Stromal cell of bone marrow (primary cell): Measurements from ENCODE around the gene CSNK1A1.
A peak's percentile ranks its signal among the peaks of the same experiment; 100 is the strongest.
"Not testable (repeated sequence)": the region's sequence is repeated elsewhere in the genome, so short reads cannot be mapped to it uniquely, and the experiment has no call there.

Source experiments
- DNase-seq: peaks from one replicate; pipeline ENCODE4 v3.0.0-alpha.2; 2012; ENCODE audit warnings: low read depth

CSNK1A1 gene

GRCh38 chr5:149572576-149573231, 21.5 kb upstream of the CSNK1A1 start:
- no peak for DNase-seq

GRCh38 chr5:149572170-149572569, 20.9 kb upstream of the CSNK1A1 start:
- DNase-seq = no peak

DNA sequence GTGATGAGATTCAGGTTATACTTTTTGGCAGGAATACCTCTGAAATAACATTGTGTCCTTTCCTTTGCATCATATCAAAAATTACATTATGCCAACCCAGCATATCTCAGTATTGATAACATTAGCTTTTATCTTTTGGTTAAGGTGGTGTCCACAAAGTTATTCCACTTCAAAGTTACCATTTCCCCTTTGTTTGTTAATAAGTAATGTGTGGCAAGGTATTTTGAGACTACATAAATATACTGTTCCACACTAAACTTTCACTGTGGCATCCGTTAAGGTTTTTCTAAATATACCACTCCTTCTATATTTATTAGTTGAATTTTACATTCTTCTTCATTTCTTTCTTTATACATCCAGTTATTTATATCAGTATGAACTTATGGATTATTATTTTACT, 16.0 kb upstream of the CSNK1A1 start:
- no peak for DNase-seq

GRCh38 chr5:149564542-149565140, 13.4 kb upstream of the CSNK1A1 start:
- peak; percentile 61 for DNase-seq

DNA sequence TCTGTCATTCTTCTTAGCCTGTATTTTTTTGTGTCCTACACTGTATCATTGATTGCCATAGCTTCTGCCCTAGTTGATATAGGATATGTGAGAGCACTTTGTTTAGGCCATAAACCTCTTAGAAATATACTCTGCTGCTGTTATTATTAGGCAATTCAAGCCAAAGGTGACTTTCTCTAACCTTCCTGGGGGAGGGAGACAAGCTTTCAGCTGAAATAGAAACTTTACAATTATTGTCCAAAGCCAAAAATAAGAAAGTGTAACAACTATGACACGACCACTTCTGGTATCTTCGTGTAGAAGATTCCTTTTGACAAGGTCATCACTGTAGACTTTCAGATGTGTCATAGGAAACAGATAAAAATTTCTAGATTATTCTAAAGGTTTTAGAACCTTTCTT, 12.2 kb upstream of the CSNK1A1 start:
- no peak for DNase-seq

DNA sequence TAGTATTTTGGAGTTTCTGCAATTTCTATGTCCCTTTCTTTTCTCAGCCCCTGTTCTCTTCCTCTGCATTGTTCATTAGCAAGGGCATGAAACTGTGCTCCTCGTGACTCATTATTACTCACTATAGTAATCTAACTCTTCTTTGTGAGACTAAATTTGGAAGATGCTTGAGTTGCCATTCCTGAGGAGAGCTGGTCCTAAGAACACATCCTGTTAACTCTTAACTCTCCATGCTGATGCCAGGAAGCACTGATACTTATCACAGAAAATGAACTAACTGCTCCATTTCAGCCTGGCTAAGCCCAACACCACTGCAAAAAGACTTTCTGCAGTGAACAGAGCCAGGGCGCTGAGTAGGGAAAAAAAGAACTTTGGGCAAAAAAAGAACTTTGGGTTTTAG, 10.6 kb upstream of the CSNK1A1 start:
- peak; percentile 90 for DNase-seq

DNA sequence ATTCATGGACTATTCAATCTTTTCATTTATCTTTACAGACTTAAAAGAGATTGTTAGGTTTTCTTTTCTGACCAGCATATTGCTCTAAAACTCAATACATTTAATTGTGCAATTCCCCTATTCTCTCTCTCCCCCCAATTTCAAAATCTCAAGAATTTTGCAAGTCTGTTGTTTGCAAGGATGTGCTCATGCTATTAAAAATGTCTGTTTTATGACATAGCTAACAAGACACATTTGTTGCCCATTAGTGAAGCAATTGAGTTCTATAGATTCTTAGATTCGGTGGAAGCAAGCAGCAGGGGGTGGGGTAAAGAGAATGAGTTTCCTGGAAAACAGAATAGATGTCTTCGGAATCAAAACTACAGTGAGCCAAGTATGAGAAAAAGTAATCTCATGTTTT, 8.5 kb upstream of the CSNK1A1 start:
- DNase-seq = no peak

DNA sequence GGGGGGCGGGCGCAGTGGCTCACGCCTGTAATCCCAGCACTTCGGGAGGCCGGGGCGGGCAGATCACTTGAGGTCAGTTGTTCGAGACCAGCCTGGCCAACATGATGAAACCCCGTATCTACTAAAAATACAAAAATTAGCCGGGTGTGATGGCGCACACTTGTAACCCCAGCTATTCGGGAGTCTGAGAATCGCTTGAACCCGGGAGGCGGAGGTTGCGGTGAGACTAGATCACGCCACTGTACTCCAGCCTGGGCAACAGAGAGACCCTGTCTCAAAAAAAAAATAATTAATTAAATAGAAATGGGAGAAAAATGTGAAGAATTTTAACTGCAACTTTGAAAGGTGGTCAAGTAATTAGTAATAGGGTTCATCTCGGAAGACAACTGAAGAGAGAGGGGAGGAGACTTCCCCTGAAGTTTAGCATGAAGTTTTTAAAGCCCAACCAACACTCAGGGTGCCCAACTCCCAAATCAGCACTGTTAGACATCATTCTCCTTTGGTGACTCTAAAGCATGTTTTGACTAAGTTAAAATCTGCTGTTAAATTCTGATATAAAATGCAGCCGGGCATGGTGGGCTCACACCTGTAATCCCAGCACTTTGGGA, 1.4 kb upstream of the CSNK1A1 start:
- DNase-seq = no peak

GRCh38 chr5:149552038-149552494, 827 bp upstream of the CSNK1A1 start:
- no peak for DNase-seq

DNA sequence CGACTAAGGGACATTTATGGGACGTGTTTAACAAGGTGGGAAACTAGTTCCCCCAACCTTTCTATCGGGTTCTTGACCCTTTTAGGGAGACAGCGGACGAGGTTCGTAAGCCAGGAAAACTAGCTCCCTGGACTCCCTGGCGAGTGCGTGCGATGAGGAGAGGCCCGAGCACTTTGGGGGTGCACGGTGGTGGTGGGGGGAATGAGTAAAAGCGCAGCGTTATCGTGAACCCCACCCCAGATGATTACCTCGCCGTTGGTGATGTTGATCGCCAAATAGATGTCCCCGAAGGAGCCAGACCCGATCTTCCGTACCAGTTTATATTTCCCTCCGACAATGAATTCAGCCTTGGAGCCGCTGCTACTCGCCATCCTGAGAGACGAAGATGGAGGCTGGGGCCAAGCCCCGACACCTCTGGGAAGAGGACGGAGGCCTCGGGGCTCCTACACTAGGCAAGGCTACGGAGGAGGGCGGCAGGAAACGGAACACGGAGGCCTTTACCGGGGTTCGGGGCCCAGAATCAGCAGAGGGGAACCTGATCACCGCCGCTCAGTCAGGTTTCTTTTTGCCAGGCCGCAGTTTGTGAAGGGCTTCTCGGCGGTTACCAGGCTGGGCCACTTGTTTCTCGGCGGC, 529 bp downstream of the CSNK1A1 start:
- DNase-seq = no peak

DNA sequence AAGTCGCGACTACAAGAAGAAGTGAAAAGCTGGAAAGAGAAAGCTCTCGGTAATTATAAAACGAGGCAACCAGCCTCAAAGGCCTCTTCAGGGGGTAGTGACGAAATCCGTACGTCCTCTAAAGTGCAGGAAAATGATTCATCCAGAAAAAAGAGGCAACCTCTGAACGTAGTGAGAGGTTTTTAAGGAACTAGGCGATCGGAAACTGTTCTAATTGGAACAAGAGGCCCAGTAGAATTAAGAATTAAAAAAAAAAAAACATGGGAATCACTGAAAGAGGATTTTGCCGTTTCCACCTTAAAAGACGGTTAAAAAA, 1.0 kb downstream of the CSNK1A1 start:
- peak; percentile 76 for DNase-seq

GRCh38 chr5:149549461-149550267, 1.6 kb downstream of the CSNK1A1 start:
- DNase-seq = no peak

DNA sequence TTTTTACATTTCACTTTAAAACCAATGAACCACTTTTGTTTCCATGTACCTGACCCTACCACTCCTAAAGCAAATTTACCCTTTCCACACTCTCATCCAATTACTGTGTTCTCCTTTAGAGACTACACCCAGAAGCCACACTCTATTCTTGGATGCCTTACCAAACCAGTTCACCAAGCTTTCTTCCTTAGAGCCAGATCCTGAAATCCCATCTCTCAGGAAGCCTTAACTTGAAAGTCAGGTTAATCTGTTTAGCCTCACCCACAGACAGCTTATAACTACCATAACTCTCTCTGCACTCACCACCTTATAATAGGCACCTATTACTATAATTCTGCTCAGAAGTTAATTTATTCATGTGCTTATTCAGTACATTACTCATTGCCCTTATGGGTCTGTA, 4.3 kb downstream of the CSNK1A1 start:
- no peak for DNase-seq

GRCh38 chr5:149545327-149545726, 5.9 kb downstream of the CSNK1A1 start:
- no peak for DNase-seq

DNA sequence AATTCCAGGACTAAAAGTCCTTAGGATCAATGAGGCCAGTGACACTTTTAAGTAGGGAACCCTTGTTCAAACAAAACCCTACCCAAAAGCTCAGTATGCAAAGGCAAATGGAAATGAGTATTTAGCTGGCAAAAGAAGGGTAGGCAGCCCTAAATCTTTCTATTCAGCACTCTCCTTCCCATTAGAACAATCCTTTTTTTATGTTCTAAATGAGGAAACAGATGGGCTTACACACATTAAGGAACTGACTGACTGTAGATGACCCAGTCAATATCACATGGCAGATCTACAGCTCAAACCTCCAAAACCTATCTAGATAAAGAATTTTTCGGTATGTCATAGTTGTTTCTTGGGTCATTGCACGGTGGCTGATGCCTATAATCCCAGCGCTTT, 7.2 kb downstream of the CSNK1A1 start:
- DNase-seq = no peak

DNA sequence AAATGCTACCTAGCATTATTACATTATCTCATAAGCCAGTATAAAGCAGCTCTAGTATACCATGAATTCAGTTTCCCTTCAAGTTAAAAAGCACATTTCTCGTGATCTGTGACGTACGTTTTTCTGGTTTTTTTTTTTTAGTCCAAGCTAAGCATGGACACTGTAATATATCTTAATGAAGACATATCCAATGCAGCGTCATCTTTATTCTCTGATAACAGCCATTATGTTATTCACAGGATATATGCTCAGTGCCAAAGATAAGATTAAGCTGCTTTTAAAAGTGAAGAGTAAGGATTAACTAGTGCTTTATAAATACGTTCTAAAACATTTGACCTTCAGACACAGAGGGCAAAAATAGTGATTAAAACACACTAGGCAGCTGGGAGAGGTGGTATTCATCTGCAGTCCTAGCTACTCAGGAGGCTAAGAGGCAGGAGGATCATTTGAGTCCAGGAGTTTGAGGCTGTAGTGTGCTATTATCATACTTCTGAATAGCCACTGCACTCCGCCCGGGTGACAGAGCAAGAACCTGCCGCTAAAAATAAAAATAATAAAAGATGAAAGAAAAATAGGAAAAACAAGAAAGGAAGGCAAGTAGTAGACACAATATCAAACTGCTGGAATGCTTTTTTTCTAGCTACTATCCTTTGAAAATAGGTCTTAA, 7.7 kb downstream of the CSNK1A1 start:
- no peak for DNase-seq

DNA sequence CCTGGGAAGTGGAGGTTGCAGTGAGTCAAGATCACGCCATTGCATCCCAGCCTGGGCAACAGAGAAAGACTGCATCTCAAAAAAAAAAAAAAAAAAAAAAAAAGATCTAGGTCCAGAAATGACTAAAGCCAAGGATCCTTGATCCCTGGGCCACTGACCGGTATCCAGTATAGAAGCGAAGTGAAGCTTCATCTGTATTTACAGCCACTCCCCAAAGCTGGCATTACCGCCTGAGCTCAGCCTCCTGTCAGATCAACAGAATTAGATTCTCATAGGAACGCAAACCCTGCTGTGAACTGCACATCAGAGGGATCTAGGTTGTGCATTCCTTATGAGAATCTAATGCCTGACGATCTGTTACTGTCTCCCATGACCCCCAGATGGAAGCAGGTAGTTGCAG, 9.3 kb downstream of the CSNK1A1 start:
- no peak for DNase-seq

DNA sequence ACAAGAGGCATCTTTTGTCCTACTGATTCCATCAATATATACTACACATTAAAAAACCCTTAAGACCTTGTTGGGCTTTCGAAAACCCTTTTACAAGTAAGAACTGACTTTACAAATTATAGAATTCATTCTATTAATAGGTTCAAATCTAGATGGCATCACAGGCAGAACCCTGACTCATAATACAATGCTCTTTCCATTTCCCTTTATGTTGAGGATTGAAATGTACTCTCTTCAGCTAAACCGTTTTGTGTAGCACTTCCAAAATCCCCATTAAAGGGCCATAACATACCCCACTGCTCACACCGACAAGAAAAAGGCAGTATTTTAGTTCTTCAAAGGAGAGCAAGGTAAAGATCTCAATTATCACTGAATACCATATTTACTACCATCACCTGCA, 11.2 kb downstream of the CSNK1A1 start:
- DNase-seq = no peak

DNA sequence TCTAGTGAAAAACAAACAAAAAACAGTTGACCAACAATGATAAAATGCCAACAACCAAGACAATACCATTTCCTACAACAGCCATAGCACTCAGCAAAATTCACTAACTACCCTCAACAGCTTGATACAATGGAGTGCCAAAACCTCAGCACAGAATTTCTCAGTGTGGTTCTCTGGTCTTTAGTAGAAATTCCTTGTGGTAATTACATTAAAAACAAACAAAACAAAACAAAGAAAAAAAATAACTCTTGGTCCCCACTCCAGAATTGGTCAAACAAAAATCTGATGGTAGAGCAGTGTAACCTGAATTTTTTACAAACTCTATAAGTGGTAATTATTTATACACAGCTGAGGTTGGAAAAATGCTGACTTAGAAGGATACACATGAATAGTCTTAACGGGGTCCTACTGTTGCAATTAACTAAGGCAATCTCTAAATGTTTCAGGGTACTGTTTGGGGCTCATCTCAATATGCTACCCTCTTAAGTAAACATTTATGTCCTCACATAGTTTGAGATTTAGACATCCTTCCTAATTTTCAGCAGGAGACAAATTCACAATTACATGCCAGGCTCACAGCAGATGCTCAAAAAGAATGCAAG, 13.8 kb downstream of the CSNK1A1 start:
- DNase-seq = no peak

GRCh38 chr5:149535787-149536186, 15.5 kb downstream of the CSNK1A1 start:
- DNase-seq = not testable (repeated sequence)

- no peak for DNase-seq
These were observed 18.8 kb downstream of the CSNK1A1 start for GRCh38 chr5:149532413-149532812.

DNA sequence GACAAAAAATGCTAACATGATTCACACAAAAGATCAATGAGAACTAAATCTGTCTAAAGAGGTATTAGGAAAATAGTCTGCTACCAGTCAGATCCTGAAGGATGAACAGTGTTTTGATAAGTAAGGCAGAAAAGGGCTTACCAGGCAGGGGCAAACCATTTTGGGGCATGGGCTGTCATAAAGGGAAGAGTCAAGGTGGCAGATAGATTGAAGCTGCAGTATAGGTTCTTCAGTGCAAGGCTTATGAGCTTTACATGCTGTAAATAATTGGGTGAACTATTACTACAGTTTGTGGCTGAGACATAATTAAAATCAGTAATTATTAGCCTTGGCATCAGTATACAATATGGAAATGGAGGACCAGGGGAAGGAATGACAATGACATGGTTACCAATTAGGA, 21.8 kb downstream of the CSNK1A1 start:
- DNase-seq = no peak
